ENCODE results near the gene GUCD1. TPM values are rescaled to one million over a fixed set of nuclear protein-coding genes. Genes with fewer than 3 reads are reported as not detected.

Gene GUCD1
- total RNA-seq, 1 experiment from 2014 or later: 87.4 TPM

- H3K36me3 Mint-ChIP-seq (ENCODE audit: insufficient read depth in 1 of 3, low read depth in 3 of 3): peaks cover 29 to 43% (median 38%) of the 10 kb centered on the region in 3 experiments
- no peaks in the 10 kb centered on the region for H3K9me3 Mint-ChIP-seq
- H3K18ac ChIP-seq (ENCODE audit: insufficient read length, low read depth, low read length): no peak overlapping the region
Observed at GRCh38 chr22:24576778-24577177, 21.8 kb upstream of the GUCD1 start.

More at GRCh38 chr22:24576778-24577177, 21.8 kb upstream of the GUCD1 start:
- no peaks in the 10 kb centered on the region for H3K4me1 ChIP-seq (ENCODE audit: insufficient read depth, low read length)
- no peak overlapping the region for H2BK120ac ChIP-seq (ENCODE audit: low read depth, low read length, poor library complexity, severe bottlenecking)
- no peak overlapping the region for H3K23ac ChIP-seq (ENCODE audit: insufficient read length, low read depth, low read length)
- no peak overlapping the region for H2BK5ac ChIP-seq (ENCODE audit: insufficient read length, low read length)
- no peak for TF ChIP-seq CTCF (conservative IDR thresholded peaks at IDR 0.05)
- no peak overlapping the region for H3K4me2 ChIP-seq (ENCODE audit: insufficient read depth, insufficient read length, low read length)
- no peak overlapping the region for H3K4ac ChIP-seq (ENCODE audit: low read depth, low read length)
- no peak overlapping the region for H2BK15ac ChIP-seq (ENCODE audit: low read depth, low read length)
- no peak overlapping the region for H4K5ac ChIP-seq (ENCODE audit: insufficient read length, low read depth, low read length)
- Mint-ChIP-seq H3K27ac (peak overlapping the region in 1 of 3 experiments; percentile 46; a peak in 2 of 7 replicates), H3K4me3 (no peak overlapping the region), H3K27me3 (ENCODE audit: low read depth) (no peaks in the 10 kb centered on the region), H3K4me1 (no peaks in the 10 kb centered on the region)
- WGBS (ENCODE audit: extremely low coverage, insufficient read length, low lambda C conversion rate): no CpG with 5 or more reads among the region's 1 CpG
- H4K91ac ChIP-seq (ENCODE audit: insufficient read length, low read depth, low read length): no peak overlapping the region
- H3K9ac ChIP-seq (ENCODE audit: extremely low read depth, insufficient read length, low read length): no peak overlapping the region
- no peaks in the 10 kb centered on the region for H3K23me2 ChIP-seq (ENCODE audit: insufficient read length, low read depth, low read length, poor library complexity, severe bottlenecking)
- H3K27ac ChIP-seq (ENCODE audit: insufficient read length, low read depth, low read length): no peak overlapping the region
- H3K79me2 ChIP-seq (ENCODE audit: insufficient read depth, low read length): no peaks in the 10 kb centered on the region
- H3K9me3 ChIP-seq (ENCODE audit: control insufficient read depth, low read depth, low read length): no peaks in the 10 kb centered on the region
- H4K8ac ChIP-seq (replicated peaks; ENCODE audit: insufficient read length, low read depth, low read length): no peak overlapping the region
- H3K79me1 ChIP-seq (ENCODE audit: insufficient read depth, low read depth, low read length, poor library complexity, severe bottlenecking): no peaks in the 10 kb centered on the region
- no peak overlapping the region for H2BK20ac ChIP-seq (ENCODE audit: low read depth, low read length, poor library complexity, severe bottlenecking)
- no peak overlapping the region for H3K14ac ChIP-seq (ENCODE audit: insufficient read depth, low read length)
- H2AK5ac ChIP-seq (ENCODE audit: insufficient read length, low read length): no peak overlapping the region
- H4K20me1 ChIP-seq (ENCODE audit: control insufficient read depth, insufficient read depth, insufficient read length): no peaks in the 10 kb centered on the region
- H3K56ac ChIP-seq (ENCODE audit: insufficient read length, low read depth, low read length): no peak overlapping the region
- H3K27me3 ChIP-seq (ENCODE audit: insufficient read depth, low read length): no peaks in the 10 kb centered on the region
- H3T11ph ChIP-seq (ENCODE audit: low read length): no peak overlapping the region
- H2AFZ ChIP-seq (ENCODE audit: low read length): no peak overlapping the region
- H2BK12ac ChIP-seq (ENCODE audit: insufficient read length, low read depth, low read length): no peak overlapping the region
- DNase-seq: no peak
